ENCODE results near the gene CFAP97D2. TPM values are rescaled to one million over a fixed set of nuclear protein-coding genes. Genes with fewer than 3 reads are reported as not detected.
A peak's percentile ranks its signal among the peaks of the same experiment; 100 is the strongest.

The CFAP97D2 gene
- total RNA-seq, 1 experiment from 2014 or later = not detected

- CTCF ChIA-PET = no interaction called here
These were observed 17.2 kb upstream of the CFAP97D2 start for GRCh38 chr13:114161644-114162532.

GRCh38 chr13:114162533-114162922 lies 16.5 kb upstream of the CFAP97D2 start:
- Mint-ChIP-seq H3K27ac (ENCODE audit: unreplicated experiment) (no peak overlapping the region), H3K4me1 (ENCODE audit: low read depth, unreplicated experiment) (no peaks in the 10 kb centered on the region), H3K27me3 (ENCODE audit: insufficient read depth, unreplicated experiment) (peaks cover 11% of the 10 kb centered on the region), H3K4me3 (ENCODE audit: unreplicated experiment) (no peak overlapping the region), H3K9me3 (ENCODE audit: unreplicated experiment) (no peaks in the 10 kb centered on the region), H3K36me3 (ENCODE audit: insufficient read depth, unreplicated experiment) (no peaks in the 10 kb centered on the region)
- H3K36me3 ChIP-seq (ENCODE audit: control insufficient read depth, insufficient read depth, low read length) = no peaks in the 10 kb centered on the region
- no peak for DNase-seq
- no peaks in the 10 kb centered on the region for H3K9me3 ChIP-seq
- H3K4me1 ChIP-seq = 0 out of 2 replicates have a peak, but pooled peaks cover 3% of the 10 kb centered on the region
- TF ChIP-seq CTCF (IDR thresholded peaks at IDR 0.05; ENCODE audit: insufficient read depth in 1 of 2, low read depth in 1 of 2, low read length in 1 of 2, severe bottlenecking in 1 of 2, unreplicated experiment in 1 of 2) = no peak
- CTCF ChIA-PET = no interaction called here
- POLR2A ChIA-PET = no interaction called here
- BruUV-seq (replicated peaks) = no TSS peak
- H3K4me3 ChIP-seq (ENCODE audit: low read depth, low read length) = no peak overlapping the region
- intact Hi-C loops (cut with micrococcal nuclease; ENCODE audit: unreplicated experiment) = no loop called here
- no peaks in the 10 kb centered on the region for H3K27me3 ChIP-seq (replicated peaks; ENCODE audit: control insufficient read depth, insufficient read depth, low read length)

More at GRCh38 chr13:114161644-114162532, 17.2 kb upstream of the CFAP97D2 start:
- intact Hi-C loops (cut with micrococcal nuclease; ENCODE audit: unreplicated experiment) = no loop called here
- Mint-ChIP-seq H3K4me1 (ENCODE audit: low read depth, unreplicated experiment) (no peaks in the 10 kb centered on the region), H3K9me3 (ENCODE audit: unreplicated experiment) (no peaks in the 10 kb centered on the region), H3K27ac (ENCODE audit: unreplicated experiment) (no peak overlapping the region), H3K36me3 (ENCODE audit: insufficient read depth, unreplicated experiment) (no peaks in the 10 kb centered on the region), H3K4me3 (ENCODE audit: unreplicated experiment) (no peak overlapping the region), H3K27me3 (ENCODE audit: insufficient read depth, unreplicated experiment) (peaks cover 11% of the 10 kb centered on the region)
- Histone ChIP-seq H3K4me3 (ENCODE audit: low read depth, low read length) (no peak overlapping the region), H3K9me3 (no peaks in the 10 kb centered on the region), H3K36me3 (ENCODE audit: control insufficient read depth, insufficient read depth, low read length) (no peaks in the 10 kb centered on the region), H3K27me3 (replicated peaks; ENCODE audit: control insufficient read depth, insufficient read depth, low read length) (no peaks in the 10 kb centered on the region), H3K4me1 (0 out of 2 replicates have a peak, but pooled peaks cover 3% of the 10 kb centered on the region)
- POLR2A ChIA-PET = no interaction called here
- no peak for TF ChIP-seq CTCF (IDR thresholded peaks at IDR 0.05; ENCODE audit: insufficient read depth in 1 of 2, low read depth in 1 of 2, low read length in 1 of 2, severe bottlenecking in 1 of 2, unreplicated experiment in 1 of 2)
- peak in 1 of 2 experiments; percentile 28 for DNase-seq
- BruUV-seq (replicated peaks) = no TSS peak

- H3K9me3 Mint-ChIP-seq (ENCODE audit: unreplicated experiment) = no peaks in the 10 kb centered on the region
- BruUV-seq (replicated peaks) = no TSS peak
- POLR2A ChIA-PET = no interaction called here
- peaks cover 11% of the 10 kb centered on the region for H3K27me3 Mint-ChIP-seq (ENCODE audit: insufficient read depth, unreplicated experiment)
- no peaks in the 10 kb centered on the region for H3K4me1 Mint-ChIP-seq (ENCODE audit: low read depth, unreplicated experiment)
- Histone ChIP-seq H3K36me3 (ENCODE audit: control insufficient read depth, insufficient read depth, low read length) (no peaks in the 10 kb centered on the region), H3K4me3 (ENCODE audit: low read depth, low read length) (no peak overlapping the region), H3K4me1 (0 out of 2 replicates have a peak, but pooled peaks cover 3% of the 10 kb centered on the region), H3K27me3 (replicated peaks; ENCODE audit: control insufficient read depth, insufficient read depth, low read length) (no peaks in the 10 kb centered on the region), H3K9me3 (no peaks in the 10 kb centered on the region)
- no peak overlapping the region for H3K27ac Mint-ChIP-seq (ENCODE audit: unreplicated experiment)
- no peak for DNase-seq
- H3K36me3 Mint-ChIP-seq (ENCODE audit: insufficient read depth, unreplicated experiment) = no peaks in the 10 kb centered on the region
- no peak overlapping the region for H3K4me3 Mint-ChIP-seq (ENCODE audit: unreplicated experiment)
- intact Hi-C loops (cut with micrococcal nuclease; ENCODE audit: unreplicated experiment) = no loop called here
- no peak for TF ChIP-seq CTCF (IDR thresholded peaks at IDR 0.05; ENCODE audit: insufficient read depth in 1 of 2, low read depth in 1 of 2, low read length in 1 of 2, severe bottlenecking in 1 of 2, unreplicated experiment in 1 of 2)
- CTCF ChIA-PET = no interaction called here
These were observed 15.0 kb upstream of the CFAP97D2 start for GRCh38 chr13:114164053-114164452.
